AG08395 (cell line): ENCODE data around the gene C2orf66.

Experiments used
- DNase-seq: peaks from one replicate; pipeline ENCODE4 v3.0.0; 2012; ENCODE audit warnings: mixed read lengths, low spot score

Gene C2orf66

GRCh38 chr2:196759378-196759706, 49.8 kb downstream of the C2orf66 start:
- DNase-seq = no peak

DNA sequence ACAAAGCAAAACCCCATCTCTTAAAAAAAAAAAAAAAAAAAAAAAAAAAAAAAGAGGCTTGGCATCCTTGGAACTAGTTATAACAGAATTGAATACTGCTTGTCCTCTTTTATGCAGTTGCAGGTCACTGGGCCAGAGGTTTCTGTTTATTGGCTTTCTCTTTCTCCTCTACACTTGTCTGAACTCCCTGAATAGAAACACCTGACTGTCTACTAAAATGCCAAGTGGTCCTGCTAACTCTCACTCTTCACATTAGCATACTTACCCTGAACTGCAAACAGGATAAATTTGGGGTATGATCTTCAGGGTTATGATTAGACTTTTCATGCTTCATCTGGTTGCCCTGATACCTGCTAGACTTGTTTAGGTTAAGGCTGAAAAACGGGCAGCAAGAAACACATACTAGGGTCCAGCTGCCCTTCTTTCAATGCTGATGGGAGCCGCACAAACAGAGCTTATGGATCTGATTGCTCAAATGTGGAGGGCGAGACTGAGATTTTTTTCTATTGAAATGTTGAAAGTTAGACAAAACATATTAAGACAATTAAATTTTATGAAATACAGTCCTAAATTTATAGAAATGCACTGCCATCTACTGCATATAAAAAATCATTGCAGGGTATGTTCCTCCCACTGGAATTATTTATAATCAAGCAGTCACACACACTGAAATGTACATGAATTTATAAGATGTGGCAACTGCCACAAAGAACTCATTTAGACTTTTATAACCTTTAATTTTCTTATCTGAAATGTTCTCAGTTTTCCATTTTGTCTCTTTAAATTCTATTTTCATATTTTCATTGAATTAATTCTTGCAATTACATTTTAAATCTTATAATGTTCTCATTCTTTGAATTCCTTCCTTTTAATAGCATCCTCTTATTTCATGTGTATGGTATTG, 50.4 kb downstream of the C2orf66 start:
- peak; percentile 44 for DNase-seq
